Kasumi-1 (cell line): Measurements from ENCODE around the gene TPD52L2.
A peak's percentile ranks its signal among the peaks of the same experiment; 100 is the strongest.
"Not testable (repeated sequence)": the region's sequence is repeated elsewhere in the genome, so short reads cannot be mapped to it uniquely, and the experiment has no call there.

Experiments used
- DNase-seq, 2 experiments: peaks; one replicate each; lab custom pipeline; 2025; lab: John Stamatoyannopoulos, UW

The TPD52L2 gene

DNA sequence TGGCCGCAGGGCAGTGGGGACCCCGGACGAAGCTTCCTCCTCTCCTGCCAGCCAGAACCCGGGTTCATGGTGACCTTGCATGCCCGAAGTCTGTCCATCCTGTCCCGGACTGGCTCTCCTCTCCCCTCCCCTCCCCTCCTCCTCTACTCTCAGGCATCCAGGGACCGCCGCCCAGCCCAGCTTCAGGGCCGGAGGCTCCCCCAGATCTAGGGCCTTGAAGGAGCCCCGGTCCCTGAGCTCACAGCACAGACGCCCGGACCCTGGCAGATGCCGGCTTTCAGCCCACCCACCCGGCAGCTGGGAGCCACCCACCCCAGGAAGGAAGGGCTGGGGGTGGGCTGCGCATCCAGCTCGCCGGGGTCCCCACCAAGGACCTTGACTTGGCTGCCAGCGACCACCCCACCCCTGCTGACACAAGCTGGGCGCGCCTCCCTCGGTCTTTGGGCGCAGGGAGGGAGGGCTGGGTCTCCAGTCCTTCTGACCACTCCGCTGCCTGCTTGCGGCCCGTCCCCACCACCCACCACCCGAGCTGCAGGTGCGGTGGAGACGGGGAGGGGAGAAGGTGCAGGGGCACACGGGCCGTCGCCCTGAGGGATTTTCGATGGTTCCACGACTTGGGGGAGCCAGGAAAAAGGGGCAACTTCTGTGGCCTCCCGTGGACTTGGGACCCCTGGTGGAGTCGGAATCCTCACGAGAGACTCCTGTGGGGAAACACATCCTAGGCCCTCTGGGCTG lies 9.5 kb upstream of the TPD52L2 start:
- DNase-seq = no peak

DNA sequence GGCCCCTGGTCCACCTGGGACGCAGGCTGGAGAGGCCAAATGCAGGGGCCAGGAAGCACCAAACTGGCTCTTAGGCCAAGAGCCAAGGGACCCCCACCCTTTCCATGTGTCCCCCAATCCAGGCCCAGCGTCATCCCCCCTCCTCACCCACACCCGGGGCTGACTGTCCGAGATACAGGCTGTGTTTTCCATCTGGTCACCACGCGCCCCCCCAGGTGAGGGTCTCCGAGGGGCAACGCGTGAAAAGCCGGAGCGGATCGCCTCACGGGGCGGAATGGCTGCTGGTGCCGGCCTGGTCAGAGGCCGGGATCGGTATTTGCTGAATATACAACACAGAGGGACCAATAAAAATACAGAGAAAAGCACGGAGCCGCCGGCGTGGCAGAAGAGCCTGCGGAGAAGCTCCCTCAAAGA lies 9.0 kb upstream of the TPD52L2 start:
- DNase-seq = no peak

DNA sequence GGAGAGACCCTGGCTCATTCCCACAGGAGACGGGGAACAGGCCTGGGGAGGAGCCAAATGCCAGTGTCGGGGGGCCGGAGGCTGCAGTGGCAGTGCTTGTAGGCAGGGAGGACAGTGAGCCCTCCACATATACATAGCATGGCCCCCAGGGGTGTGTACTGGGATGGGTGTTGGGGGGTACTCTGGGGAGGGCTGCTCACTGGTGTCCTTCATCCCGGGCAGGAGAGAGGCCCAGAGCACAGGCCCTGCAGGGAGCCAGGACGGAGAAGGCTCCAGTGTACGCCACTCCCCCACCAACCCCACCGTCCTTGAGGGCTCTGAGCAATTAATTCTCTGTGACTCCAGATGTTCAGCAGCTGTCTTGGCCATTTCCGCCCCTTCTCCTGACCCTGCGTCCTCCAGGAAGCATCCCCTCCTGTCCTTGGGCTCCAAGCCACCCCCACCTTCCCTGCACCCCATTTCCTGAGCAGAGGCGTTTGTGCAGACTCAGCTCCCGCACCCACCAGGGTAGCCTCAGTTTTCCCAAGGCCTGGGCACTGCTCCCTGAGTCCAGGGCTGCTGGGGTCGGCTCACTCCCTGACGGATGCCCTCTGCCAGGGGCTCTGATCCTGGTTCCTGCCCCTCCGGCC lies 7.2 kb upstream of the TPD52L2 start:
- DNase-seq = no peak

DNA sequence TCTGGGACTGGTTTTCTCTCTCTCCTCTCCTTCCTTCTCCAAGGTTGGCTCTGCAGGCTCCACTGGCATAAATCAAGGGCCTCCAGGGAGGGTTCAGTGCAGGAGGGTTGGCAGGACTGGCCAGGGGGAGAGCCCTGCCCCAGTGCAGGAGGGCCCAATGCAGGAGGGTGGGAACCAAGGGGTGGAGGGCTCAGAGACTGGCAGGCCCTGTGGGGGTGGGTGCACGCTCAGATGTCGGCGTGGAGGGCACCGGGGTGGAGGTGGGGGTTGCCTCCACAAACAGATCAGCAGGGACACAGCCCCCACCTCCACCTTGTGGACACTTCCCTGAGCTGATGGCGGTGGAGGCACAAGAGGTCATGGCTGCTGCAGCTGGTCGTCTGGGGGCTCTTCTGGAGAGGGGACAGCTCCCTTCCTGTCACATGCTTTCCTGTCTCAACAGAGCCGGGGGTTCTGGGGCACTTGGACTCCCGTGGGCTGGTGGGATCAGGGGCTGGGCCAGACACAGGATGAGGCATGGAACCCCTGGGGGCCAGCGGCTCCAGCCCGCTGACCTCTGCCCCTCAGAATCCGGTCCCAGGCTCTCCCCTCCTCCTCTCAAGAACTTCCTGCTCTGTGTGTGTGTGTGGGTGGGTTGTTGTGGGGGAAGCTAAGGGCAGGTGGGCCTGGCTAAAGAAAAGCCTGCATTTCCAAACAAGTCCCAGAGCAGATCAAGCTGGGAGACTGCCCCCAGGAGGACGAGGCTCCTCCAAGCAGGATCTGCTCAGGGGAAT lies 6.5 kb upstream of the TPD52L2 start:
- peak; percentile 42 to 52 for DNase-seq

DNA sequence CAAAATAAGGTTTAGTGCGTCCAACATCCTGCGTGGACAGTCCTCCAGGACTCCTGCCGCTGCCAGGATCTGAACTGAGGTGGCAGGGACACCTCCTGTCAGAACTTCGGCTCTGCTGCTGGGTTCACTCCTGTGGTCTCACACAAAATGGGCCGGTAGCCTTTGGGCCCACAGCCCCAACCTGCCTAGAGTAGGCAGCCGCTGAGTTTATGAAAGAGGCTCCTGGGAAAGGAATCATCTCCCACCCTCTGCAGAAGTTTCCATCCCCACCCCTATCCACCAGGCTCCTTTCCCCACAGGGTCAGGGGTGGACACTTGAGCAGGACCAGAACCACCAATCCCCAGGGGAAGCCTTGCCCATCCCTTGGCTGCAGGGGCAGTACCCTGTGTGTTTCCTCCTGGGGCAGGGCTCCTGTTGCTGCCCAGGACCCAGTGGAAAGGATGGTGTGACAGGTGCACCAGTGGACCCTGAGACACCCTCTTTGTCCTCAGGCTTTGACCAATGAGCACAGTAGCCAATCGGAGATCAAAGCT lies 5.8 kb upstream of the TPD52L2 start:
- DNase-seq = no peak

DNA sequence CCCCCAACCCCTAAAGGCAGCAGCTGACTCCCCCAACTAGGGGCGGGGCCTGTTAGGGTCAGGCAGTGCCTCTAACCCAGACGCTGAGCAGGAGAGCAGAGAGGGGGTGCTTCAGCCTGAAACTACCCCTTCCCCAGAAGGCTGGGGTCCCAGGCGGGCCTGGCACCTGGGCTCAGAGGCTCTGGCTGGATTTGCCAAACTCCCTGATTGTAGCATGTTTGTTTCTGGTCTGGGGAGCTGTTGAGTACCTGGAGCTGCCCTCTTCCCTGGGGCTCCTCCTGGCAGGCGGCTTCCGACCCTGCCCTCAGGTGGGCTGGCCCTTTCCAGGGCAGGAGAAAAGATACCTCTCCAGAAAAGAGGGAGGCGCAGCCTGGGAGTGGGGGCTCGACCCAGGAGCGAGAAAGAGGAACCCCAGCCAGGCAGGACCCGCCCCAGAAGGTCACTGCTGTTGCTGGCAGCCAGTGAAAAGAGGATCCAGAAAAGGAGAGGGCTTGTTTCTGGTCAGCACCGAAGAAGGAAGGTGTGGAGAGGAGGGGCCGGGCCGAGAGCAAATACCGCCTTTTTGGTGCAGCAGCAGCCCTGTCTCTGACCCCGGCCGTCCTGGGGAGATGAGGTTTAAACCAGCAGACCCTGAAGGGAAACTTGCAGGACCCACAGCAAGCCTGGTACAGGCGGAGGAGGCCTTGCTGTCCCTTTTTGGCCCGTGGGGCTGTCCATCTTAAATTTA lies 4.6 kb upstream of the TPD52L2 start:
- DNase-seq = peak; percentile 46 to 64

DNA sequence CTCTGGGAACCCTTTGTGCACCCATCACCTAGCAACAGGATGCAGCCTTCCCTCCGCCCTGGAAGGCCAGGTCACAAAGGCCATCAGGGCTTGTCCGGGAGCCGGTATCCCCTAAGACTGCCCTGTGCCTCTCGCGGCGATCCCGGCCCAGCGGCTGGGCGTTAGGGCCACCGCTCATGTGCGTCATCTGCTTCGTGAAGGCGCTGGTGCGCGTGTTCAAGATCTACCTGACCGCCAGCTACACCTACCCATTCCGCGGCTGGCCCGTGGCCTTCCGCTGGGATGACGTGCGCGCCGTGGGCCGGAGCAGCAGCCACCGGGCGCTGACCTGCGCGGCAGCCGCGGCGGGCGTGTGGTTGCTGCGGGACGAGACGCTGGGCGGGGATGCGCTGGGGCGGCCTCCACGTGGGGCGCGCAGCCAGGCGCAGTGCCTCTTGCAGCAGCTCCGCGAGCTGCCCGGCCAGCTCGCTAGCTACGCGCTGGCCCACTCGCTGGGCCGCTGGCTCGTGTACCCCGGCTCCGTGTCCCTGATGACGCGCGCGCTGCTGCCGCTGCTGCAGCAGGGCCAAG lies 3.6 kb upstream of the TPD52L2 start, which contains the start of gene ABHD16B:
TSS of gene ABHD16B (plus strand) at position 134 of the 570 bp plus-strand sequence. CDS start at position 177, 43 bp downstream.
- DNase-seq = no peak

DNA sequence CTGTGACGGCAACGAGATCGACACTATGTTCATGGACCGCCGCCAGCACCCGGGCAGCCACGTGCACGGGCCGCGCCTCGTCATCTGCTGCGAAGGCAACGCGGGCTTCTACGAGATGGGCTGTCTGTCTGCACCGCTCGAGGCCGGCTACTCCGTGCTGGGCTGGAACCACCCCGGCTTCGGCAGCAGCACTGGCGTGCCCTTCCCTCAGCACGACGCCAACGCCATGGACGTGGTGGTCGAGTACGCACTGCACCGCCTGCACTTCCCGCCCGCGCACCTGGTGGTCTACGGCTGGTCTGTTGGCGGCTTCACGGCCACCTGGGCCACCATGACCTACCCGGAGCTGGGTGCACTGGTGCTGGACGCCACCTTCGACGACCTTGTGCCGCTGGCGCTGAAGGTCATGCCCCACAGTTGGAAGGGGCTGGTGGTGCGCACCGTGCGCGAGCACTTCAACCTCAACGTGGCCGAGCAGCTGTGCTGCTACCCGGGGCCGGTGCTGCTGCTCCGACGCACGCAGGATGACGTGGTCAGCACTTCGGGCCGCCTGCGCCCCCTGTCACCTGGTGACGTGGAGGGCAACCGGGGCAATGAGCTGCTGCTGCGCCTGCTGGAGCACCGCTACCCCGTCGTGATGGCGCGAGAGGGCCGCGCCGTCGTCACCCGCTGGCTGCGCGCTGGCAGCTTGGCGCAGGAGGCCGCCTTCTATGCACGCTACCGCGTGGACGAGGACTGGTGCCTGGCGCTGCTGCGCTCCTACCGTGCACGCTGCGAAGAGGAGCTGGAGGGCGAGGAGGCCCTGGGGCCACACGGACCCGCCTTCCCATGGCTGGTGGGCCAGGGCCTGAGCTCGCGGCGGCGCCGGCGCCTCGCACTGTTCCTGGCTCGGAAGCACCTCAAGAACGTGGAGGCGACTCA lies 2.8 kb upstream of the TPD52L2 start:
- no peak for DNase-seq

DNA sequence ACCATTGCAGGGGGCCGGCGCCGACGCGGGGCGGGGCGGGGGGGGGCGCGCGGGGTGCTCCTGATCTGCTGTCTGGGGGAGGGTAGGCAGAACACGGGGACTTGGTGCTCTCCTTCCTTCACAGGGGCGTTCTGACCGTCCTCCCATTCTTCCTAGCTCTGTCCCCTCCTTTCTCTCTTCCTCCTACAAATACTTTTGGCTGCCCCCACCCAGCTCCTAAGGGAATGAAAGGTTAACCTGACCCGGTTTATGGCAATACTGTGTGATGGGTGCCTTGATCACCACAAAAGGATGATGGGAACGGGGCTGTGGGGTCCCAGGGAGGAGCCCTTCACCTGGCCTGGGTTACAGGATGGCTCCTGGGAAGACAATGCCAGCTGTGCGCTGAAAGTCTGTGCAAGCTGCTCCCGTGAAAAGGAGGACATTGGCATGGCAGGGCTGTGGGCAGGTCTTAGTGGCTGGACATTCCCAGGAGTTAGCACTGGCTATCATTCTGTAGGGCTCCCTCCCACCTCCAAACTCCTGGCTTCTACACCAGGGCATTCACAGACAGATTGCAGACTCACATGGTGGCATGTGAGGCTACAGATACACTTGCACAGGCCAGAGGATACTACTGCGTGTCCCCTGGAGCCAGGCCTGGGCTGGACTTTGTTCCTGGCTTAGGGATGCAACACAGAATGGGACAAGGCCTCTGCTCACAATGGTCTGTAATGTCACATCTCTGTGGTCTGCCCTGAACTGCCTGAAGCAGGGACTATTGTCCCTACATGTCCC lies 1.9 kb upstream of the TPD52L2 start:
- no peak for DNase-seq

DNA sequence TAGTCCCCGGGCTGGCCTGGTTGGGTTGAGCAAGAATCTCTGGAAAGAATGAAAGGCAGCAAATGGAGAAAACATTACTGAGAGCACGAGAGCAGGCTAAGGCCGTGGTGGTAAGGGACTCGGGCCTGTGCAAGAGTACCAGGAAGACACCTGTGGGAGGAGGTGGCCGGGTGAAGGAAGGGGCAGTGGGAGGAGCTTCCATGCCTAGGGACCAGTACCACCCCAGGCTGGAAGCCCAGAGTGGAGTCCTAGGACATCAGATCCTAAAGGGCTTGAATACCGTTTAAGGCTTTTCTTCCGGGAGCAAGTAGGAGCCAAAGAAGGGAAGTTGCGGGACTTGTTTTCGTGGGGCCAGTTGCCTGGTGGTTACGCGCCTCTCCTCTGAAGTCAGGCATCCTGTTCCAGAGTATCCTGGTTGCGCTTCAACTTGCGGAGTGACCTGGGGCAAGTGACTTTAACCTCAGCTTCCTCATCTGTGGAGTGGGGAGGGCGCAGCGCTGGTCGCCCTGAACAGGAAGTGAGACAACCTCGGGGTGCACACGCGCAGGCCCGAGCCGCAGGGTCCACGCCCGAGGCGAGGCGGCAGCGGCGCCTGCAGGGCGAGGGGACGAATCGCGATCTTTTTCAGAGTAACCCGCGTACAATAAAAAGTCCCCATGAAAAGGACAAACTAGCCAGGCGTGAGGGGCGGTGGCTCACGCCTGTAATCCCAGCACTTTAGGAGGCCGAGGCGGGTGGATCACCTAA lies 1.1 kb upstream of the TPD52L2 start:
- DNase-seq = peak; percentile 95

DNA sequence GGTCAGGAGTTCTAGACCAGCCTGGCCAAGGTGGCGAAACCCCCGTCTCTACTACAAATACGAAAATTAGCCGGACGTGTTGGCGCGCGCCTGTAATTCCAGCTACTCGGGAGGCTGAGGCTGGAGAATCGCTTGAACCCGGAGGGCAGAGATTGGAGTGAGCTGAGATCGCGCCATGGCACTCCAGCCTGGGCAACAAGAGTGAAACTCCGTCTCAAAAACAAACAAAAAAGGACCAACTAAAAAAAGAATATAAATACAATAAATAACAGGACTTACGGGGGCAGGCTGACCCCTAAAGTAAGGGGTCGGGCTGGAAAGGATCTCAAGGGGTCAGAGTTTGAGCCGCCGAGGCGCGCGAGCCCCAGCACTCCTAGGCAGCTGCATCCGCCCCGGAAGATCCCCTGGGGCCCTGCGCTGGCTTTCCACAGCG lies 509 bp upstream of the TPD52L2 start:
- DNase-seq = peak in 1 of 2 experiments; percentile 49

DNA sequence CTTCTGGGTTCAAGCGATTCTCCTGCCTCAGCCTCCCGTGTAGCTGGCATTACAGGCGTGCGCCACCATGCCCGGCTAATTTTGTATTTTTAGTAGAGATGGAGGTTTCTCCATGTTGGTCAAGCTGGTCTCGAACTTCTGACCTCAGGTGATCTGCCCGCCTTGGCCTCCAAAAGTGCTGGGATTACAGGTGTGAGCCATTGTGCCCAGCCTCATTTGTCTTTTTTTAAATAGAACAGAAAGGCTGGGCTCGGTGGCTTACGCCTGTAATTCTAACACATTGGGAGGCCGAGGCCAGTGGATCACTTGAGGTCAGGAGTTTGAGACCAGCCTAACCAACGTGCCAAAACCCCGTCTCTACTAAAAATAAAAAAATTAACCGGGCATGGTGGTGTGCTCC lies 2.0 kb downstream of the TPD52L2 start:
- not testable (repeated sequence) for DNase-seq

DNA sequence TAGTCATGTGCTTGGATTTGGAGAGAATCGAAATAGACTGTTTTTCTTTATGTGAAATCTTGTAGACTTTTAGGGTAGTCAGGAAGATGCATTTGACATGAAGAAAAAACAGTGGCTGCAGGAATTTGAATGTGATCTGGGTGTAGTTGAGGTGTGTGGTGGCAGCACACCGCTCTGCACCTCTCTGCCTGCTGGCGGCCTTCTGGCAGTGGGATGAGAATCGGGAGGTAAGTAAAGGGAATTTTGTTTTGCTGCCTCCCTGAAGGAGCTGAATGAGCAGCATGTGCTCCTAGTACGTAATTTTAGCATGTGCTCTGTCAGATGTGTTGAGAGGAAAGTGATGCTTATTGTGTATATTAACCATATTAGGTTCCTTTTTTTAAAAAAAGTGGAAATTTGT lies 3.2 kb downstream of the TPD52L2 start:
- DNase-seq = no peak

DNA sequence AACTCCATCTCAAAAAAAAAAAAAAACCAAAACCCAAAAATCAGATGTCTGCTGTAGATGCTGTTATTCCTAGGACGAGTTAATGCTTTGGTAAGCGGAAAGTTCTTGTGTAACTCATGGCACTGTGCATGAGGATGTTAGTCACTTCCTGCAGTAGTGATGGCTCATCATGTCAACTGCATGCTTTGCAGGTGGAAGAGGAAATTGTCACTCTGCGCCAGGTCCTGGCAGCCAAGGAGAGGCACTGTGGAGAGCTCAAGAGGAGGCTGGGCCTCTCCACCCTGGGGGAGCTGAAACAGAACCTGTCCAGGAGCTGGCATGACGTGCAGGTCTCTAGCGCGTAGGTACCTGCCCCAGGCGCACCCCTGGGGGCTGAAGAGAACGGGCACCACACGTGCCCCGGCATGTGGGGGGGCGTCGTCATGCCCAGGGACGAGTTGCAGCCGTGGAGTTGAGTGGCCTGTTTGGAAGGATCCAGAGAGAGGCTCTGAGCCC lies 8.5 kb downstream of the TPD52L2 start:
- DNase-seq = peak; percentile 93 to 97

DNA sequence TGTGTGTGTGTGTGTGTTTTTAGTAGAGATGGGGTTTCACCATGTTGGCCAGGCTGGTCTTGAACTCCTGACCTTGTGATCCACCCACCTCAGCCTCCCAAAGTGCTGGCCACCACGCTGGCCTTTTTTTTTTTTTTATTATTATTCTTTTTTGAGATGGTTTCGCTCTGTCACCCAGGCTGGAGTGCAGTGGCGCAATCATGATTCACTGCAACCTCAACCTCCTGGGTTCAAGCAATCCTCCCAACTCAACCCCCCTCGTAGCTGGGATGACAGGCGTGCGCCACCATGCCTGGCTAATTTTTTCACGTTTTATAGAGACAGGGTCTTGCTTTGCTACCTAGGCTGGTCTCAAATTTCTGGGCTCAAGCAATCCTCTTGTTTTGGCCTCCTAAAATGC lies 9.2 kb downstream of the TPD52L2 start:
- not testable (repeated sequence) for DNase-seq

DNA sequence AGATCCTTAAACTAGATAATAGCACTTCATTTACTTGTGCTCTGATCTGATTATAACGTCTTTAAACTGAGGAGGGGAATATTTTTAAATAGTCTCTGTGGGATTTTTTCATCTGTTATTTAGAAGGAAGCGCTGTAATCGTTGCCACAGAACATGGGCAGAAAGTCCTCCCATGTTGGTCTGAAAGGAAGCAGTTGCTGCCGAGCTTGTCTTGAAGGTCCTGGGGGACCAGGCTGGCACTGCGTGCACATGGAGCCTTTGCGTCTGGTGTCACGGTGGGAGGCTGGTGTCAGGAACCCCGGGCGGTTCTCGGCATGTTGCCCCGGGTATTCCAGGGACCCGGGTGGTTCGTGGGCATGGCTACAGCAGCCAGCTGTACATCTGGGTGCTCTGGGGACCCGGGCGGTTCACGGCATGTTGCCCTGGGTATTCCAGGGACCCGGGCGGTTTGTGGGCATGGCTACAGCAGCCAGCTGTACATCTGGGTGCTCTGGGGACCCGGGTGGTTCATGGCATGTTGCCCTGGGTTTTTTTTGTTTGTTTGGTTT lies 11.5 kb downstream of the TPD52L2 start:
- no peak for DNase-seq

DNA sequence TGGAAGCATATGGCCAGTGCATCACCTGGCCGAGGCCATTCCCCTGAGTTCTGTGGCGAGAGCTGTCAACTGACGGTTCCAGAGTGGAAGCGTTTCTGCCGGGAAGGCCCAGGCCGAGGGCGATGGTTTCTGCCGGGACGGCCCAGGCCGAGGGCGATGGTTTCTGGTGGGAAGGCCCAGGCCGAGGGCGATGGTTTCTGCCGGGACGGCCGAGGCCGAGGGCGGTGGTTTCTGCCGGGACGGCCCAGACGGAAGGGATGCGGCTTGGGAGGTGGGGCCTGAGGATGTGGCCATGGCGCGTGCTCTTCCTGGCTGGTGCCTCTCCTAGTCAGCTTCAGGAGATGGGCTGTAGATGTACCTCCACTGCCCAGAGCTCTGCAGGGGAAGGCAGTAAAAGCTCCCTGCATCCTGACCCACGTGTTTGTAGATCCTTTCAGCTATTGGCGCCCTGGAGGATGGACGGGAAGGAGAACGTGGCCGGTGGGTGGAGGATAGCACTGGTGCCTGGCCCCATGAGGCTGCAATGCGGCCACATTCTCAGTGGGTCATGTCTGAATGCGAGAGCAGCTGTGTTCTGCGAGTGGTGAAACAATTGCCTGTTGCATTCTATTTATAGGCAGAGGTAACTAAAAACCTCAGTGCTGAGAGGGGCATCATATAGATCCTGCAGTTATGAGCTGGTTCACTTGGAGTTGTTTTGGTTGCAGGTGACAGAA lies 12.8 kb downstream of the TPD52L2 start:
- no peak for DNase-seq
